Activated CD4-positive, alpha-beta T cell treated with anti-CD3 and anti-CD28 coated beads, Interleukin-2, Interleukin-4, amounts not matched to agents 100 ng/mL and 50 ng/mL, durations not matched to agents 16 hours and 8 hours (primary cell): ENCODE data around the gene HOXA3.
A peak's percentile ranks its signal among the peaks of the same experiment; 100 is the strongest.

Experiments used
- DNase-seq: peaks from one replicate; pipeline ENCODE4 v3.0.0-alpha.2; 2020; ENCODE audit warnings: low spot score

Gene HOXA3

GRCh38 chr7:27143023-27143949, 9.1 kb downstream of the HOXA3 start, which contains the start of gene HOXA5:
Gene HOXA5 (minus strand): TSS chr7:27143681. CDS start chr7:27143607, 74 bp downstream.
- no peak for DNase-seq

GRCh38 chr7:27142580-27143022, 9.8 kb downstream of the HOXA3 start:
- no peak for DNase-seq

- no peak for DNase-seq
Measured at GRCh38 chr7:27141923-27142579, 10.3 kb downstream of the HOXA3 start.

- DNase-seq = no peak
Measured at GRCh38 chr7:27141137-27141922, 11.1 kb downstream of the HOXA3 start.

- DNase-seq = no peak
Measured at GRCh38 chr7:27140126-27140857, 12.1 kb downstream of the HOXA3 start.

- DNase-seq = no peak
Measured at GRCh38 chr7:27139334-27140125, 12.9 kb downstream of the HOXA3 start.

- DNase-seq = no peak
Measured at GRCh38 chr7:27138985-27139333, 13.4 kb downstream of the HOXA3 start.

GRCh38 chr7:27138472-27138871, 13.9 kb downstream of the HOXA3 start:
- DNase-seq = no peak

GRCh38 chr7:27137640-27138315, 14.6 kb downstream of the HOXA3 start:
- no peak for DNase-seq

- DNase-seq = peak; percentile 81
Measured at GRCh38 chr7:27134392-27134791, 18.0 kb downstream of the HOXA3 start.

GRCh38 chr7:27133409-27134231, 18.8 kb downstream of the HOXA3 start:
- no peak for DNase-seq

GRCh38 chr7:27132978-27133377, 19.4 kb downstream of the HOXA3 start:
- DNase-seq = no peak

- no peak for DNase-seq
Measured at GRCh38 chr7:27132214-27132613, 20.2 kb downstream of the HOXA3 start.

- DNase-seq = no peak
Measured at GRCh38 chr7:27131390-27131819, 21.0 kb downstream of the HOXA3 start.

- peak; percentile 60 for DNase-seq
Measured at GRCh38 chr7:27130540-27131389, 21.6 kb downstream of the HOXA3 start, which contains the start of gene HOXA4. Gene HOXA4 (minus strand): TSS chr7:27130757. CDS start chr7:27130733, 24 bp downstream.

- no peak for DNase-seq
Measured at GRCh38 chr7:27129729-27130539, 22.4 kb downstream of the HOXA3 start.
